ENCODE data around the gene CLCN3. TPM values are rescaled to one million over a fixed set of nuclear protein-coding genes. Genes with fewer than 3 reads are reported as not detected.
A peak's percentile ranks its signal among the peaks of the same experiment; 100 is the strongest.
"Not testable (repeated sequence)": the region's sequence is repeated elsewhere in the genome, so short reads cannot be mapped to it uniquely, and the experiment has no call there.

The CLCN3 gene
- total RNA-seq, 1 experiment from 2014 or later, result 9.8 TPM

GRCh38 chr4:169757575-169758184 lies 137.3 kb downstream of the CLCN3 start, which contains the start of gene HPF1:
Gene HPF1, minus strand, starts transcription at chr4:169757944. Its CDS starts 67 bp downstream, at chr4:169757877.
- peak; percentile 90 for DNase-seq (ENCODE audit: low spot score)
- in situ Hi-C loops (cut with HindIII; ENCODE audit: low sequenced_read_pairs), result no loop called here

DNA sequence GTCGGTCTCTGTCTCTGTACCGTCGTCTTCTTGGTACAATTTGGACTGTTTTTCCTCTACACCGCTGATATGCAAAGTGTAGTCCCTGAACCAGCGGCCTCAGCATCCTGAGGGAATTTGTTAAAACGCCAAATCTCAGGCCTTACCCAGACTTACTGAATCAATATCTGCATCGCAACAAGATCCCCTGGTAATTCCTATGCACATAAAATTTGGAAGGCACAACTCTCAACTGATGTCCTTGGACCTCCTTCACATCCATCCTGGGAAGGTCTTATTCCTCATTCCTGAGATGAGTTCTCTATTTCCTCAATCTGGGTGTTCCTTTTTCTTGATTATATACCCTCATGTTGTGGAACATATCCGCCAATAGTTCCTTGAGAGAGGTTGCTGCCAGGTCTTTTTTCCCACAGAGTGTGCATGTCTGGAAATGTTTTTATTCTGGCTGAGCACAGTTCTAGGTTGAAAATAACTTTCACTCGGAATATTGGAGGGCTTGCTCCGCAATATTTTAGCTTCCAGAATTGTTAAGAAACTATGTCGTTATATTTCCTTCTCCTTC lies 138.1 kb downstream of the CLCN3 start:
- peak; percentile 45 for DNase-seq (ENCODE audit: low spot score)
- in situ Hi-C loops (cut with HindIII; ENCODE audit: low sequenced_read_pairs), result no loop called here

DNA sequence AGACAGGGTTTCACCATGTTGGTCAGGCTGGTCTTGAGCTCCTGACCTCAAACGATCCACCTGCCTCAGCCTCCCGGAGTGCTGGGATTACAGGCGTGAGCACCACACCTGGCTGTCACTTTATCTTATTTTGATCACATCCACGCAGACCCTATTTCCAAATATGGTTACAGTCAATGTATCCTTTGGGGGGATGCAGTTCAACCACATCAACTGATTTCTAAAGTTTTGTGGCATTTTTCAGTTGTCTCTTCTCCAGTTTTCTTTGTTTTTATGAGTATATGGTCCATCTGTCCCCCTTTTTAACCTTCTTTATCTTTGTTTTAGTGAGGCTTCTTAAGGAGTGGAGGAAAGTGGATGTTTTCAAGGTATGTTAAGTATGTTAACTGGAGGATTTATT lies 141.5 kb downstream of the CLCN3 start:
- no peak for DNase-seq (ENCODE audit: low spot score)
- in situ Hi-C loops (cut with HindIII; ENCODE audit: low sequenced_read_pairs), result no loop called here

- no peak for DNase-seq (ENCODE audit: low spot score)
- in situ Hi-C loops (cut with HindIII; ENCODE audit: low sequenced_read_pairs), result no loop called here
Measured at GRCh38 chr4:169765835-169766234, 145.5 kb downstream of the CLCN3 start.

- DNase-seq (ENCODE audit: low spot score), result no peak
- in situ Hi-C loops (cut with HindIII; ENCODE audit: low sequenced_read_pairs), result no loop called here
Measured at GRCh38 chr4:169766741-169767140, 146.4 kb downstream of the CLCN3 start.

GRCh38 chr4:169768385-169768784 lies 148.0 kb downstream of the CLCN3 start:
- in situ Hi-C loops (cut with HindIII; ENCODE audit: low sequenced_read_pairs), result no loop called here
- DNase-seq (ENCODE audit: low spot score), result no peak

- DNase-seq (ENCODE audit: low spot score), result no peak
- in situ Hi-C loops (cut with HindIII; ENCODE audit: low sequenced_read_pairs), result no loop called here
Measured at GRCh38 chr4:169770416-169770815, 150.0 kb downstream of the CLCN3 start.

GRCh38 chr4:169771556-169772080 lies 151.2 kb downstream of the CLCN3 start:
- DNase-seq (ENCODE audit: low spot score); in situ Hi-C loops (cut with HindIII; ENCODE audit: low sequenced_read_pairs): not testable (repeated sequence)

Other genes starting within 250 kb of the CLCN3 start
- 3.0 and 3.9 TPM in 2 replicates for gene NEK1, start 8.0 kb upstream of the CLCN3 start, total RNA-seq (2014; rRNA removed; shearing (Covaris generic))
- 23.3 and 57.4 TPM in 2 replicates for gene HPF1, start 137.4 kb downstream of the CLCN3 start, total RNA-seq (2014; rRNA removed; shearing (Covaris generic))